ENCODE results near the gene GSTM4.
"Not testable (repeated sequence)": the region's sequence is repeated elsewhere in the genome, so short reads cannot be mapped to it uniquely, and the experiment has no call there.

Gene GSTM4

GRCh38 chr1:109658533-109659042, 2.7 kb downstream of the GSTM4 start:
- no peak for TF ChIP-seq CTCF (IDR thresholded peaks at IDR 0.05)
- no peak overlapping the region for H3K27ac ChIP-seq
- no peak for DNase-seq (ENCODE audit: low spot score)
- H3K4me3 ChIP-seq = no peak overlapping the region

GRCh38 chr1:109659145-109659544, 3.2 kb downstream of the GSTM4 start:
- no peak for DNase-seq (ENCODE audit: low spot score)
- TF ChIP-seq CTCF (IDR thresholded peaks at IDR 0.05) = no peak
- Histone ChIP-seq H3K27ac (no peak overlapping the region), H3K4me3 (no peak overlapping the region)

GRCh38 chr1:109659997-109660690, 4.2 kb downstream of the GSTM4 start:
- no peak for TF ChIP-seq CTCF (IDR thresholded peaks at IDR 0.05)
- no peak for DNase-seq (ENCODE audit: low spot score)
- H3K27ac ChIP-seq = no peak overlapping the region
- no peak overlapping the region for H3K4me3 ChIP-seq

GRCh38 chr1:109660691-109661026, 4.8 kb downstream of the GSTM4 start:
- H3K4me3 ChIP-seq; H3K27ac ChIP-seq; DNase-seq (ENCODE audit: low spot score): not testable (repeated sequence)

- no peak overlapping the region for H3K27ac ChIP-seq
Observed at GRCh38 chr1:109661391-109661790, 5.5 kb downstream of the GSTM4 start.

GRCh38 chr1:109664671-109665070, 8.8 kb downstream of the GSTM4 start:
- Histone ChIP-seq H3K27ac (no peak overlapping the region), H3K4me3 (no peak overlapping the region)
- DNase-seq (ENCODE audit: low spot score) = no peak
- TF ChIP-seq CTCF (IDR thresholded peaks at IDR 0.05) = no peak

More at GRCh38 chr1:109661391-109661790, 5.5 kb downstream of the GSTM4 start:
- DNase-seq (ENCODE audit: low spot score) = no peak
- no peak for TF ChIP-seq CTCF (IDR thresholded peaks at IDR 0.05)
- no peak overlapping the region for H3K4me3 ChIP-seq

GRCh38 chr1:109667452-109668122, 11.7 kb downstream of the GSTM4 start, which contains the start of gene GSTM2:
Gene GSTM2 (plus strand): TSS chr1:109668057. CDS start chr1:109668116, 59 bp downstream.
- H3K27ac ChIP-seq = peak within 1 kb of the TSS; percentile 32 to 82
- no peak for TF ChIP-seq CTCF (IDR thresholded peaks at IDR 0.05)
- H3K4me3 ChIP-seq = peak within 1 kb of the TSS; percentile 93
- peak; percentile 96 for DNase-seq (ENCODE audit: low spot score)

Measured in coronary artery (tissue), 2 donors.